Measurements from ENCODE around the gene DDX41. TPM values are rescaled to one million over a fixed set of nuclear protein-coding genes. Genes with fewer than 3 reads are reported as not detected.

The DDX41 gene
- total and polyA plus RNA-seq, 2 of the 13 experiments (the other 11 are each of a cell fraction or from before 2014, with no cell fraction given), result 62.8 to 105 TPM

GRCh38 chr5:177491429-177491945 lies 25.3 kb downstream of the DDX41 start (continued):
- TF ChIP-seq STAG1 (CRISPR knock-in tag; IDR thresholded peaks at IDR 0.05), result peak; percentile 64
- 0 out of 2 replicates have a peak, but pooled peaks have one; percentile 5 for TF ChIP-seq RXRA (CRISPR knock-in tag; IDR thresholded peaks at IDR 0.05)
- peak; percentile 54; the same call in 1 of the 2 replicates for TF ChIP-seq ZNF687 (CRISPR knock-in tag; IDR thresholded peaks at IDR 0.05)
- 0 out of 2 replicates have a peak, but pooled peaks have one; percentile 40 for TF ChIP-seq SALL1 (CRISPR knock-in tag; IDR thresholded peaks at IDR 0.05)
- TF ChIP-seq, protein P1, sequence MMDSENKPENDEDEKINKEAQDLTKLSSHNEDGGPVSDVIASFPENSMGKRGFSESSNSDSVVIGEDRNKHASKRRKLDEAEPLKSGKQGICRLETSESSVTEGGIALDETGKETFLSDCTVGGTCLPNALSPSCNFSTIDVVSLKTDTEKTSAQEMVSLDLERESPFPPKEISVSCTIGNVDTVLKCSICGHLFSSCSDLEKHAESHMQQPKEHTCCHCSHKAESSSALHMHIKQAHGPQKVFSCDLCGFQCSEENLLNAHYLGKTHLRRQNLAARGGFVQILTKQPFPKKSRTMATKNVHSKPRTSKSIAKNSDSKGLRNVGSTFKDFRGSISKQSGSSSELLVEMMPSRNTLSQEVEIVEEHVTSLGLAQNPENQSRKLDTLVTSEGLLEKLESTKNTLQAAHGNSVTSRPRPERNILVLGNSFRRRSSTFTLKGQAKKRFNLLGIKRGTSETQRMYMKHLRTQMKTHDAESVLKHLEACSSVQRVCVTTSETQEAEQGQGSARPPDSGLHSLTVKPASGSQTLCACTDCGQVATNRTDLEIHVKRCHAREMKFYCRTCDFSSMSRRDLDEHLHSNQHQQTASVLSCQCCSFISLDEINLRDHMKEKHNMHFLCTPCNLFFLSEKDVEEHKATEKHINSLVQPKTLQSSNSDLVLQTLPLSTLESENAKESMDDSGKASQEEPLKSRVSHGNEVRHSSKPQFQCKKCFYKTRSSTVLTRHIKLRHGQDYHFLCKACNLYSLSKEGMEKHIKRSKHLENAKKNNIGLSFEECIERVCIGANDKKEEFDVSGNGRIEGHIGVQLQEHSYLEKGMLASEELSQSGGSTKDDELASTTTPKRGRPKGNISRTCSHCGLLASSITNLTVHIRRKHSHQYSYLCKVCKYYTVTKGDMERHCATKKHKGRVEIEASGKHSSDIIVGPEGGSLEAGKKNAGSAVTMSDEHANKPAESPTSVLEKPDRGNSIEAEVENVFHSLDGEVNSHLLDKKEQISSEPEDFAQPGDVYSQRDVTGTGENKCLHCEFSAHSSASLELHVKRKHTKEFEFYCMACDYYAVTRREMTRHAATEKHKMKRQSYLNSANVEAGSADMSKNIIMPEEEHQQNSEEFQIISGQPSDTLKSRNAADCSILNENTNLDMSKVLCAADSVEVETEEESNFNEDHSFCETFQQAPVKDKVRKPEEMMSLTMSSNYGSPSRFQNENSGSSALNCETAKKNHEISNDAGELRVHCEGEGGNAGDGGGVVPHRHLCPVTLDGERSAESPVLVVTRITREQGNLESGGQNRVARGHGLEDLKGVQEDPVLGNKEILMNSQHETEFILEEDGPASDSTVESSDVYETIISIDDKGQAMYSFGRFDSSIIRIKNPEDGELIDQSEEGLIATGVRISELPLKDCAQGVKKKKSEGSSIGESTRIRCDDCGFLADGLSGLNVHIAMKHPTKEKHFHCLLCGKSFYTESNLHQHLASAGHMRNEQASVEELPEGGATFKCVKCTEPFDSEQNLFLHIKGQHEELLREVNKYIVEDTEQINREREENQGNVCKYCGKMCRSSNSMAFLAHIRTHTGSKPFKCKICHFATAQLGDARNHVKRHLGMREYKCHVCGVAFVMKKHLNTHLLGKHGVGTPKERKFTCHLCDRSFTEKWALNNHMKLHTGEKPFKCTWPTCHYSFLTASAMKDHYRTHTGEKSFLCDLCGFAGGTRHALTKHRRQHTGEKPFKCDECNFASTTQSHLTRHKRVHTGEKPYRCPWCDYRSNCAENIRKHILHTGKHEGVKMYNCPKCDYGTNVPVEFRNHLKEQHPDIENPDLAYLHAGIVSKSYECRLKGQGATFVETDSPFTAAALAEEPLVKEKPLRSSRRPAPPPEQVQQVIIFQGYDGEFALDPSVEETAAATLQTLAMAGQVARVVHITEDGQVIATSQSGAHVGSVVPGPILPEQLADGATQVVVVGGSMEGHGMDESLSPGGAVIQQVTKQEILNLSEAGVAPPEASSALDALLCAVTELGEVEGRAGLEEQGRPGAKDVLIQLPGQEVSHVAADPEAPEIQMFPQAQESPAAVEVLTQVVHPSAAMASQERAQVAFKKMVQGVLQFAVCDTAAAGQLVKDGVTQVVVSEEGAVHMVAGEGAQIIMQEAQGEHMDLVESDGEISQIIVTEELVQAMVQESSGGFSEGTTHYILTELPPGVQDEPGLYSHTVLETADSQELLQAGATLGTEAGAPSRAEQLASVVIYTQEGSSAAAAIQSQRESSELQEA (CRISPR knock-in tag; IDR thresholded peaks at IDR 0.05; ENCODE audit: not compliant biosample characterization), result no peak
- TF ChIP-seq NR2F6 (IDR thresholded peaks at IDR 0.05), result no peak
- peak; percentile 11; the same call in 1 of the 2 replicates for TF ChIP-seq NR2F6 (CRISPR knock-in tag; IDR thresholded peaks at IDR 0.05)

Measured in HepG2 (cell line).